ENCODE data around the gene PCNT.

The PCNT gene

DNA sequence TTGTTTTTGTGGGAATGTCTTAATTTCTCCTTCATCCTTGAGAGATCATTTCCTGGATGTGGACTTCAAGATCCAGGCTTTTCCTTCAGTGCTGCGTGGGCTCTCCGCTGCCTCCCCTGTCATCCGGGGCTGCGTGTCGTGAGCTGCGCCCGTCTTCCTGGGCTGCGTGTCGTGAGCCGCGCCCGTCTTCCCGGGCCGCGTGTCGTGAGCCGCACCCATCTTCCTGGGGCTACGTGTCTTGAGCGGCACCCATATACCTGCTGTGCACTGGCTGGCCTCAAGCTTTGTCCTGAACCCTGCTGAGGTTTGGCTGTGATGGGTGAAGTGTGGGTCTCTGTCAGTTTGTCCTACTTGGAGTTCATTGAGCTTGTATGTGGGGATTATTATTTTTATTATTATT lies 55.1 kb downstream of the PCNT start:
- no peak overlapping the region for H3K27ac ChIP-seq
- TF ChIP-seq, protein P1, sequence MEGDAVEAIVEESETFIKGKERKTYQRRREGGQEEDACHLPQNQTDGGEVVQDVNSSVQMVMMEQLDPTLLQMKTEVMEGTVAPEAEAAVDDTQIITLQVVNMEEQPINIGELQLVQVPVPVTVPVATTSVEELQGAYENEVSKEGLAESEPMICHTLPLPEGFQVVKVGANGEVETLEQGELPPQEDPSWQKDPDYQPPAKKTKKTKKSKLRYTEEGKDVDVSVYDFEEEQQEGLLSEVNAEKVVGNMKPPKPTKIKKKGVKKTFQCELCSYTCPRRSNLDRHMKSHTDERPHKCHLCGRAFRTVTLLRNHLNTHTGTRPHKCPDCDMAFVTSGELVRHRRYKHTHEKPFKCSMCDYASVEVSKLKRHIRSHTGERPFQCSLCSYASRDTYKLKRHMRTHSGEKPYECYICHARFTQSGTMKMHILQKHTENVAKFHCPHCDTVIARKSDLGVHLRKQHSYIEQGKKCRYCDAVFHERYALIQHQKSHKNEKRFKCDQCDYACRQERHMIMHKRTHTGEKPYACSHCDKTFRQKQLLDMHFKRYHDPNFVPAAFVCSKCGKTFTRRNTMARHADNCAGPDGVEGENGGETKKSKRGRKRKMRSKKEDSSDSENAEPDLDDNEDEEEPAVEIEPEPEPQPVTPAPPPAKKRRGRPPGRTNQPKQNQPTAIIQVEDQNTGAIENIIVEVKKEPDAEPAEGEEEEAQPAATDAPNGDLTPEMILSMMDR (IDR thresholded peaks at IDR 0.05) = no peak
- TF ChIP-seq ZFX (IDR thresholded peaks at IDR 0.05; ENCODE audit: borderline replicate concordance) = no peak

DNA sequence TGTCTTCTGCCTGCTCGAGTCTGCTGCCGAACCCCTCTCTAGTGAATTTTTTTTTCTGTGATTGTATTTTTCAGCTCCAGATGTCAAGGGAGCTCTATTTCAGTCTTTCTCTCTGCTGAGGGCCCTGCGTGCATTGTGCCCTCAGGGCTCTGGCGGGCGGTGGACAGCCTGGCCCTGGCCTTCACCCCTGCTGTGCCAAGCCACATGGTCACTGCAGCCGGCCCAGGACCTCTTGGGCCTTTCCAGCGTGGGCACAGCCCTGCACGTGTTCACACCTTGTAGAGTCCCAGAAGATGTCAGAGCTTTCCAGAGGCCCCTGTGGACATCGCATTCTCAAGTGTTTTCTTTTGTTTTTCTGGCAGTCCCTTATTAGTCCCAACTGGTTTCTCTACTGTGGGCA lies 55.7 kb downstream of the PCNT start:
- TF ChIP-seq, protein P1 (IDR thresholded peaks at IDR 0.05) = no peak
- TF ChIP-seq ZFX (IDR thresholded peaks at IDR 0.05; ENCODE audit: borderline replicate concordance) = no peak
- H3K27ac ChIP-seq = no peak overlapping the region

DNA sequence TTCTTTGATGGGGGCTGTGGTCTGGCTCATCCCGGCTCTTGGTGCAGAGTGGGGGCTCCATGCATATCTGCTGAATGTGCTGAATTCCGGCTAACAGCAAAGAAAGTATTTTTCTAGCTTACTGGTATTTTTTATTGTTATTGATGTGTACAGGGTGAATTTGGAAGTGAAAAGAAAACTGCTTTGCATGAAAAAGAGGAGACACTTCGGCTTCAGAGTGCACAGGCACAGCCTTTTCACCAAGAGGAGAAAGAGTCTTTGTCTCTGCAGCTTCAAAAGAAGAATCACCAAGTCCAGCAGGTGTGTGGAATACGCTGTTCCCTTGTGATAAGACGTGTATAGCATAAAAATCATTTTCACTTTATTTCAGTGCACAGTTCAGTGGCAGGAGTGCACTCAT lies 57.6 kb downstream of the PCNT start:
- TF ChIP-seq ZFX (IDR thresholded peaks at IDR 0.05; ENCODE audit: borderline replicate concordance) = no peak
- TF ChIP-seq, protein P1 (IDR thresholded peaks at IDR 0.05) = no peak
- H3K27ac ChIP-seq = no peak overlapping the region

DNA sequence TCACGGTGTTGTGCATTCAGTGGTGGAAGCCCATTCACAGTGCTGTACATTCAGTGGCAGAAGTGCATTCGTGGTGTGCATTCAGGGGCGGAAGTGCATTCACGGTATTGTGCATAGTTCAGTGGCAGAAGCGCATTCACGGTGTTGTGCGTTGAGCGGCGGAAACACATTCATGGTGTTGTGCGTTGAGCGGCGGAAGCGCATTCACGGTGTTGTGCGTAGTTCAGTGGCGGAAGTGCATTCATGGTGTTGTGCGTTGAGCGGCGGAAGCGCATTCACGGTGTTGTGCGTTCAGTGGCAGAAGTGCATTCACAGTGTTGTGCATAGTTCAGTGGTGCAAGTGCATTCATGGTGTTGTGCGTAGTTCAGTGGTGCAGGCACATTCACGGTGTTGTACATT lies 60.6 kb downstream of the PCNT start:
- no peak overlapping the region for H3K27ac ChIP-seq
- TF ChIP-seq, protein P1 (IDR thresholded peaks at IDR 0.05) = no peak
- TF ChIP-seq ZFX (IDR thresholded peaks at IDR 0.05; ENCODE audit: borderline replicate concordance) = no peak

DNA sequence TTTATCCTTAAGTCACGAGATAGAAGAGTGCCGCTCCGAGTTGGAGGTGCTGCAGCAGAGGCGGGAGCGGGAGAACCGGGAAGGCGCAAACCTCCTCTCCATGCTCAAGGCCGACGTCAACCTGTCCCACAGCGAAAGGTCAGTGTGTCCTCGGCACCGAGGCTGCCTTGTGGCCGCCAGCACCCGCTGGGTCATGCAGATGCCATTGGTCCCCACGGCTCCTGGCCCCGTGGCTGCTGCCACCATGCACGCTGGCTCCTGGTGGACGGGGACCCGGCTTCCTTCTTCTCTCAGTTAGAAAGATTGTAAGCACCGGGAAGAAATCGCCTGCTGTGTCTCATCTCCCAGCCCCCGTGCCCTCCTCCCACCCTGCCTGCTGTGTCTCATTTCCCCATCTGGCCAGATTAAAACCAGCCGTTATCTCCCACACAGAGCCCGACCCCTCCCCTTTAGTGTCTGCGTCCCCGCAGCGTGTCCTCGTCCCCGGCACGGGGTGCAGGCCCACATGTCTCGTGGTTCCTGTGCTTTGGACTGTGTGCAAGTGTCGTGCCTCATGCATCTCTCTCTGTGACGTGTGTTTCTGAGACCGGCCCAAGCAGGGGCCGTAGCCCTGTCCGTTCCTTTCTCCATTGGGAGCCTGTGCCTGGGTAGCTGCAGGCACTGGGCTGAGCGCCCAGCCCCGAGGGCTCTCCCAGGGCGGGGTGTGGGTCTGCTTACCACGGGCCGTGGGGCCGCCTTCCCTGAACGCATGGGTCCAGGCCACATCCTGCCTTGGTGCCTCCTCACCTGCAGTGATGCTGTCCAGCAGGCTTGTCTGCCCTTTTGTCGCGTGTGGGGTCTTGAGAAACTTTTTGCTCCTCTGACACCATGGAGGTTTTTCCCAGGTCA lies 62.1 kb downstream of the PCNT start:
- H3K27ac ChIP-seq = no peak overlapping the region
- TF ChIP-seq, protein P1 (IDR thresholded peaks at IDR 0.05) = no peak
- no peak for TF ChIP-seq ZFX (IDR thresholded peaks at IDR 0.05; ENCODE audit: borderline replicate concordance)

DNA sequence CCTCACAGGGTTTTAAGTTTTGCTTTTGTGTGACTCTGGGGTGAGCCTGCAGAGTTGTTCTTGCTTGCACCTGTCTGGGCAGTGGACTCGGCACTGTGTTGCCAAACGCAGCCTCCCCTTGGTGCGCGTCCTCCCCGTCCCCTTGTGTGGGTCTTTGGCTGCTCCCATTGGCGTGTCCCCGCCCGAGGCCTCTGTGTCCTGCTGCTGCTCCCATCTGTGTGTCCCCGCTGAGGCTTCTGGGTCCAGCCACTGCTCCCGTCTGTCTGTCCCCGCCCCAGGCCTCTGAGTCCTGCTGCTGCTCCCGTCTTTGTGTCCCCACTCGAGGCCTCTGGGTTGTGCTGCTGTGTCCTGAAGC lies 62.8 kb downstream of the PCNT start:
- TF ChIP-seq, protein P1 (IDR thresholded peaks at IDR 0.05) = no peak
- TF ChIP-seq ZFX (IDR thresholded peaks at IDR 0.05; ENCODE audit: borderline replicate concordance) = no peak
- no peak overlapping the region for H3K27ac ChIP-seq

DNA sequence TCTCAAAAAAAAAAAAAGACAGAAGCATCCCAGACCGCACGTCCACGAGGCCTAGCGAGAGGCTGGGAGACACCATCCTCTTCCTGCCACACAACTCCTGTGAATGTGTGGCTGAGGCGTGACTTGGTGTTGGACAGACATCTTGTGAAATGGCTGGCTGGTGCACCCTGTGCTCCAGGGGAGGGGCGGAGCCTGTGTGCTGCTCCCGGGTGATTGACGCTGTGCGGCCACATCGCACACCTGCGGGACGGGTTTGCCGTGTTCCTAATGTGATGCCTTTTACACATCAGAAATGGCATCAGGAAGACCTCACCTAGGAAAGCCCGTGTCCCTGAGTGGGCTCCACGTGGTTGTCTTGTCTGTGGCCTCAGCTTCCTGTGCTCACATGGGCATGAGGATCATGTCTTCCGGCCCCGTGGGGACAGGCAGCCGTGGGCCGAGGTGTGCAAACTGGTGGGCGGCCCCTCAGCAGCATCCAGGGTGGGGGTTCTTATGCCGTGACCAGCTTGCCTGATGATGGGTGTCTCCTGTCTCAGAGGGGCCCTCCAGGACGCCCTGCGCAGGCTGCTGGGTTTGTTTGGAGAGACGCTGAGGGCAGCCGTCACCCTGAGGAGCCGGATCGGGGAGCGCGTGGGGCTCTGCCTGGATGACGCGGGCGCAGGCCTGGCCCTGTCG lies 64.4 kb downstream of the PCNT start:
- TF ChIP-seq, protein P1 (IDR thresholded peaks at IDR 0.05) = no peak
- no peak for TF ChIP-seq ZFX (IDR thresholded peaks at IDR 0.05; ENCODE audit: borderline replicate concordance)
- H3K27ac ChIP-seq = no peak overlapping the region

All from 22Rv1 (cell line).